ENCODE data around the gene EIF4E1B. TPM values are rescaled to one million over a fixed set of nuclear protein-coding genes. Genes with fewer than 3 reads are reported as not detected.

EIF4E1B gene
- total RNA-seq, 4 donors from 2014 or later, result not detected

DNA sequence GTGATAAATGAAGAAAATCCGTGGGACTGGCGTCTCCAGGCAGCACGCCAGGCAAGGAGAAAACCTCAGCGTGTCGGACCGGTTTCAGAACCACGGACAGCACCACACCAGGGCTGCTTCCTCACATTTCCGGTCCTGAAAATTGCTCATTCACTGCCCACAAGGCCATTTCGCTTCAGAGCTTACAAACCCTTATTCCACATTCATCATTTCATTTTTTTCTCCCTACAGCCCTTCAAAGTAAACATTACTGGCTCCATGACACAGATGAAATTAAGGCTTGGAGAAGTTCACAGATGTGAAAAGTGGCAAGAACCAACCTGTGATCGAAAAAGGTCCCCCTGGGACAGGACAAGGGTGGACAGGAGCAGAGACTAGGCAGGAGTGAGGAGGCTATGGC is 19.0 kb upstream of the EIF4E1B start:
- peak; percentile 38 to 68 for DNase-seq (ENCODE audit: low spot score in 2 of 2)

DNA sequence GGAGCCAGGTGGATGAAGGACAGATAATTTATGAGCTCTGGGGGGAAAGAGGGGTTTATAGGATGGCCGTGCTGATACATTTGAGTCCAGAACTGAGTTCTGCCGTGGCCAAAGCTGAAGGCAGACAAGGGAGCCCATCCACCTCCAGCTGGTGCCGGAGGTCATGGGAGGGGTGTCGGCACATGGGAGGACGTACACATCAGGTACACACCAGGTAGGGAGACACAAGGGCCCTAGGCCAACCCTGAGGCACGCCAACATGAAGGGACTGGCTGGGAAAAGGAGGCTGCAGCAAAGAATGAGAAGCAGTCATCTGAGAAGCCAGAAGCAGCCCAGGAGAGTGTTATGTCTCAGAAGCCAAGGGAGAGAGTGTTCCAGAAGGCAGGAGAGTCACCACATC is 18.5 kb upstream of the EIF4E1B start:
- H3K27ac ChIP-seq, result no peak overlapping the region
- no peaks in the 10 kb centered on the region for H3K9me3 ChIP-seq
- TF ChIP-seq, protein P1, sequence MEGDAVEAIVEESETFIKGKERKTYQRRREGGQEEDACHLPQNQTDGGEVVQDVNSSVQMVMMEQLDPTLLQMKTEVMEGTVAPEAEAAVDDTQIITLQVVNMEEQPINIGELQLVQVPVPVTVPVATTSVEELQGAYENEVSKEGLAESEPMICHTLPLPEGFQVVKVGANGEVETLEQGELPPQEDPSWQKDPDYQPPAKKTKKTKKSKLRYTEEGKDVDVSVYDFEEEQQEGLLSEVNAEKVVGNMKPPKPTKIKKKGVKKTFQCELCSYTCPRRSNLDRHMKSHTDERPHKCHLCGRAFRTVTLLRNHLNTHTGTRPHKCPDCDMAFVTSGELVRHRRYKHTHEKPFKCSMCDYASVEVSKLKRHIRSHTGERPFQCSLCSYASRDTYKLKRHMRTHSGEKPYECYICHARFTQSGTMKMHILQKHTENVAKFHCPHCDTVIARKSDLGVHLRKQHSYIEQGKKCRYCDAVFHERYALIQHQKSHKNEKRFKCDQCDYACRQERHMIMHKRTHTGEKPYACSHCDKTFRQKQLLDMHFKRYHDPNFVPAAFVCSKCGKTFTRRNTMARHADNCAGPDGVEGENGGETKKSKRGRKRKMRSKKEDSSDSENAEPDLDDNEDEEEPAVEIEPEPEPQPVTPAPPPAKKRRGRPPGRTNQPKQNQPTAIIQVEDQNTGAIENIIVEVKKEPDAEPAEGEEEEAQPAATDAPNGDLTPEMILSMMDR (IDR thresholded peaks at IDR 0.05), result no peak
- no peak for TF ChIP-seq POLR2A (IDR thresholded peaks at IDR 0.05)
- TF ChIP-seq EP300 (IDR thresholded peaks at IDR 0.05), result no peak
- peaks cover 0 to 20% (median 4%) of the 10 kb centered on the region in 4 donors for H3K4me1 ChIP-seq
- WGBS, 2 donors, result 80 to 86% methylated on average over 6 of the region's 6 CpGs
- peaks cover 0 to 69% of the 10 kb centered on the region in 2 donors for H3K27me3 ChIP-seq
- no peak for DNase-seq (ENCODE audit: low spot score in 2 of 2)
- H3K4me3 ChIP-seq, result no peak overlapping the region
- no peaks in the 10 kb centered on the region for H3K36me3 ChIP-seq

More for the DNA sequence above, 19.0 kb upstream of the EIF4E1B start:
- 9 to 14% methylated on average over 10 of the region's 10 CpGs for WGBS, 2 donors
- peaks cover 0 to 66% of the 10 kb centered on the region in 2 donors for H3K27me3 ChIP-seq
- peaks cover 0 to 20% (median 4%) of the 10 kb centered on the region in 4 donors for H3K4me1 ChIP-seq
- TF ChIP-seq, protein P1 (IDR thresholded peaks at IDR 0.05), result no peak
- TF ChIP-seq POLR2A (IDR thresholded peaks at IDR 0.05) (no peak), EP300 (IDR thresholded peaks at IDR 0.05) (no peak)
- H3K4me3 ChIP-seq, result no peak overlapping the region
- H3K9me3 ChIP-seq, result no peaks in the 10 kb centered on the region
- no peak overlapping the region for H3K27ac ChIP-seq
- no peaks in the 10 kb centered on the region for H3K36me3 ChIP-seq

DNA sequence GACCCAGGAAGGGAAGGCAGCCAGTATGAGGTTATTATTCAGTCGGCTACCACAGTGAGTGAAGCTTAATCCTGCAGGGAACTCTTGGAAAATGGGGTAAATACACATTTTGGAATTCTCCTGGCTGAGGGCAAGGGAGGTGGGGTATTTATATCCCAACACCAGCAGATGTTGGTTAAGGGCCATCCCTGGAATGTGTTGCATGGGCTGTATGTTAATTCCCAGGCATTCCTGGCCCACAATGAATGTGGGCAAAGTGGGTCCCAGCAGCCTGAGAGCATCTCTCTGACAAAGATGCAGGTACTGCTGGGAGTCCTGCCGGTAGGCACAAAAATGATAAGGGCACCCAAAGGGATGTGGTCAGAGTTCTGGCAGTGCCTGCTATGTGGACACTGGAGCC is 17.6 kb upstream of the EIF4E1B start:
- peaks cover 0 to 70% of the 10 kb centered on the region in 2 donors for H3K27me3 ChIP-seq
- H3K4me3 ChIP-seq, result no peak overlapping the region
- DNase-seq (ENCODE audit: low spot score in 2 of 2), result no peak
- no peak for TF ChIP-seq POLR2A (IDR thresholded peaks at IDR 0.05)
- H3K9me3 ChIP-seq, result no peaks in the 10 kb centered on the region
- WGBS, 2 donors, result 61 to 78% methylated on average over 2 of the region's 2 CpGs
- no peak overlapping the region for H3K27ac ChIP-seq
- H3K36me3 ChIP-seq, result no peaks in the 10 kb centered on the region
- peaks cover 0 to 20% (median 4%) of the 10 kb centered on the region in 4 donors for H3K4me1 ChIP-seq

DNA sequence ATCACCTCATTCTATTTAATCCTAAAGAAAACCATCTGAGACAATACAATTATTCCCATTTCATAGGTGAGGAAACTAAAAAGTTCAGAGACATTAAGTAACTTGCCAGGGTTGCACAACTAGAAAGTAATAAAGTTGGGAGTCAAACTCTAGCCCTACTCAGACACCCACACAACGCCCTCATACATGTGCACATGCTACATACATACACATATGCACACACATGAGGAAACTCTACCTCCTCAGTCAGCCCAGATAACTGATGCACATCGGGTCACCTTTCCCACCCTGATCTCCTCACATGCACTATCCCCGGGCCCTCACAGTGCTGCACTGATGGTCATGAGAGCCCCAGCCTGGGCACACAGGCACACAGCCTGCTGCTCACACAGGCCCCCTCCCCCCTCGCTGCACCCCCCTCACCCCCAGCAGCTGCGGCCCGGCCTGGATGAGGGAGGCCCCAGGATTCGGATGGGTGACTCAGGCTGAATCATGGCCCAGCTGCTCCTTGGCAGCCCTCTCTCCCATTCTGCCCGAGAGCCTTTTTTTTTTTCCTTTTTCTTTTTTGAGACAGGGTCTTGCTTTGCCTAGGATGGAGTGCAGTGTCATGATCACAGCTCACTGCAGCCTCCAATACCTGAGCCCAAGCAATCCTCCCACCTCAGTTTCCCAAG is 15.5 kb upstream of the EIF4E1B start:
- Histone ChIP-seq H3K4me3 (no peak overlapping the region), H3K36me3 (no peaks in the 10 kb centered on the region), H3K9me3 (no peaks in the 10 kb centered on the region), H3K27ac (no peak overlapping the region), H3K4me1 (peaks cover 0 to 24% (median 10%) of the 10 kb centered on the region in 4 donors), H3K27me3 (peaks cover 0 to 76% of the 10 kb centered on the region in 2 donors)
- WGBS, 2 donors, result 50 to 58% methylated on average over 8 of the region's 8 CpGs
- TF ChIP-seq EP300 (IDR thresholded peaks at IDR 0.05), result no peak
- TF ChIP-seq, protein P1 (IDR thresholded peaks at IDR 0.05), result no peak
- no peak for TF ChIP-seq POLR2A (IDR thresholded peaks at IDR 0.05)
- DNase-seq (ENCODE audit: low spot score in 2 of 2), result no peak

DNA sequence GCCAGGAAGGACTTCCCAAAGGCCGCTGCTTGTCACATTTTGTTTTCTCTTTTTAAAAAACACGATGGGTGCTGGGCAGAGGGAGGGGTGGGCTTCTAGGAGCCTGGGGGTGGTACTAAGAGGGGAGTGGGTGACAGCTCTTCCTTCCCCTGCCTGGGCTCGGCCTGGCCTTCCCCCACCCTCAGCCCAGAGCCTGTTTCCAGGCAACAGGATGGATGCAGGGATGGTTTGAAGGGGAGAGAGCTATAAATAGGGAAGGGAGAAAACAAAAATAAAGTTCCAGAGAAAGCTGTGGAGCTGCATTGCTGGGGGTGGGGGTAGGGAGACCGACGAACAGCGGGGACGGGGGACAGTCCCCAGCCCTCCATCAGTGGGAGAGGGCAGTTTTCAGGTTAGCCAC is 14.0 kb upstream of the EIF4E1B start:
- Histone ChIP-seq H3K4me3 (no peak overlapping the region), H3K27me3 (peaks cover 0 to 81% of the 10 kb centered on the region in 2 donors), H3K9me3 (no peaks in the 10 kb centered on the region), H3K4me1 (peaks cover 0 to 21% (median 10%) of the 10 kb centered on the region in 4 donors), H3K27ac (no peak overlapping the region), H3K36me3 (no peaks in the 10 kb centered on the region)
- no peak for DNase-seq (ENCODE audit: low spot score in 2 of 2)
- TF ChIP-seq, protein P1 (IDR thresholded peaks at IDR 0.05), result no peak
- TF ChIP-seq POLR2A (IDR thresholded peaks at IDR 0.05) (no peak), EP300 (IDR thresholded peaks at IDR 0.05) (no peak)
- WGBS, 2 donors, result 50 to 68% methylated on average over 7 of the region's 7 CpGs

All from tibial nerve (tissue), 4 donors.